Measurements from ENCODE around the gene LBHD2.

GRCh38 chr14:103113774-103114173 is 29.8 kb downstream of the LBHD2 start:
- TF ChIP-seq CTCF (IDR thresholded peaks at IDR 0.05; ENCODE audit: low read depth, low read length, missing input control) (no peak), RXRA (IDR thresholded peaks at IDR 0.05) (no peak), SP1 (IDR thresholded peaks at IDR 0.05) (no peak), REST (IDR thresholded peaks at IDR 0.05) (no peak), MAX (IDR thresholded peaks at IDR 0.05) (no peak), YY1 (IDR thresholded peaks at IDR 0.05) (no peak), RAD21 (IDR thresholded peaks at IDR 0.05) (no peak), JUND (IDR thresholded peaks at IDR 0.05) (no peak)
